ENCODE data around the gene AGAP1.

DNA sequence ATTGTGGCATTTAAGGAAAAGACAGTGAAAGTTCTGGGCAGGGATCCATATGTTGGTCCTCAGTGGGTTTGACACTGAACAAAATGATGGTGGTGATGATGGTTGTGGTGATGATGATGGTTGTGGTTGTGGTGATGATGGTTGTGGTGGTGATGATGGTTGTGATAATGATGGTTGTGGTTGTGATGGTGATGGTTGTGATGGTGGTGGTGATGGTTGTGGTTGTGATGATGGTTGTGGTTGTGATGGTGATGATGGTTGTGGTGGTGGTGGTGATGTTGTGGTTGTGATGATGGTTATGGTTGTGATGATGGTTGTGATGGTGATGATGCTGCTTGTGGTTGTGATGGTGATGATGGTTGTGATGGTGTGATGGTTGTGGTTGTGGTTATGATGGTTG is 308.7 kb downstream of the AGAP1 start:
- TF ChIP-seq POLR2A (IDR thresholded peaks at IDR 0.05): no peak
- TF ChIP-seq, protein P1, sequence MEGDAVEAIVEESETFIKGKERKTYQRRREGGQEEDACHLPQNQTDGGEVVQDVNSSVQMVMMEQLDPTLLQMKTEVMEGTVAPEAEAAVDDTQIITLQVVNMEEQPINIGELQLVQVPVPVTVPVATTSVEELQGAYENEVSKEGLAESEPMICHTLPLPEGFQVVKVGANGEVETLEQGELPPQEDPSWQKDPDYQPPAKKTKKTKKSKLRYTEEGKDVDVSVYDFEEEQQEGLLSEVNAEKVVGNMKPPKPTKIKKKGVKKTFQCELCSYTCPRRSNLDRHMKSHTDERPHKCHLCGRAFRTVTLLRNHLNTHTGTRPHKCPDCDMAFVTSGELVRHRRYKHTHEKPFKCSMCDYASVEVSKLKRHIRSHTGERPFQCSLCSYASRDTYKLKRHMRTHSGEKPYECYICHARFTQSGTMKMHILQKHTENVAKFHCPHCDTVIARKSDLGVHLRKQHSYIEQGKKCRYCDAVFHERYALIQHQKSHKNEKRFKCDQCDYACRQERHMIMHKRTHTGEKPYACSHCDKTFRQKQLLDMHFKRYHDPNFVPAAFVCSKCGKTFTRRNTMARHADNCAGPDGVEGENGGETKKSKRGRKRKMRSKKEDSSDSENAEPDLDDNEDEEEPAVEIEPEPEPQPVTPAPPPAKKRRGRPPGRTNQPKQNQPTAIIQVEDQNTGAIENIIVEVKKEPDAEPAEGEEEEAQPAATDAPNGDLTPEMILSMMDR (IDR thresholded peaks at IDR 0.05): no peak
- TF ChIP-seq EP300 (IDR thresholded peaks at IDR 0.05): no peak
